Keratinocyte (primary cell): Measurements from ENCODE around the gene RNF41. TPM values are rescaled to one million over a fixed set of nuclear protein-coding genes. Genes with fewer than 3 reads are reported as not detected.
A peak's percentile ranks its signal among the peaks of the same experiment; 100 is the strongest.

Experiments used
- DNase-seq: peaks from one replicate; pipeline ENCODE4 v3.0.0-alpha.2; 2011; ENCODE audit warnings: low read depth, missing footprints, low spot score
- FAIRE-seq: peaks from 2 replicates; lab custom pipeline; 2011; peaks lifted over from hg19 to GRCh38; lab: Jason Lieb, UNC
- H2AFZ ChIP-seq: 2 replicates; pipeline ENCODE4 v1.6.0; 2012; ENCODE audit warnings: low read length, control low read depth, inconsistent platforms; ENCODE audit not compliant: control insufficient read depth
- H3K27ac ChIP-seq: 2 replicates; pipeline ENCODE4 v1.5.1; 2011; ENCODE audit warnings: low read length; ENCODE audit not compliant: control insufficient read depth, insufficient read depth
- H3K27me3 ChIP-seq: 3 replicates; pipeline ENCODE4 v1.6.0; 2011; ENCODE audit warnings: low read length; ENCODE audit not compliant: control insufficient read depth, insufficient read depth; ENCODE audit errors: extremely low read depth
- H3K36me3 ChIP-seq, 2 experiments: 2 replicates in 1 of 2; 3 replicates in 1 of 2; pipeline ENCODE4 v1.5.1; 2011; ENCODE audit warnings: low read length in 2 of 2, mild to moderate bottlenecking in 1 of 2; ENCODE audit not compliant: control insufficient read depth in 2 of 2, insufficient read depth in 2 of 2; ENCODE audit errors: extremely low read depth in 1 of 2
- H3K4me1 ChIP-seq: 3 replicates; pipeline ENCODE4 v1.5.1; 2011; ENCODE audit warnings: low read length; ENCODE audit not compliant: control insufficient read depth, insufficient read depth; ENCODE audit errors: extremely low read depth
- H3K4me2 ChIP-seq: 3 replicates; pipeline ENCODE4 v1.6.0; 2011; ENCODE audit warnings: low read depth, low read length; ENCODE audit not compliant: control insufficient read depth, insufficient read depth; ENCODE audit errors: extremely low read depth
- H3K4me3 ChIP-seq, 3 experiments: fragments of 200-600 bp in 1 of 3; sonication (generic) in 1 of 3; 2 replicates in 2 of 3; 3 replicates in 1 of 3; pipeline ENCODE4 v1.5.1; 2011 to 2016; ENCODE audit warnings: low read length in 3 of 3, mild to moderate bottlenecking in 3 of 3, control low read depth in 2 of 3, inconsistent platforms in 1 of 3, low read depth in 1 of 3, mixed read lengths in 1 of 3, mixed run types in 1 of 3, moderate library complexity in 1 of 3; ENCODE audit not compliant: control insufficient read depth in 2 of 3, insufficient read depth in 2 of 3; ENCODE audit errors: extremely low read depth in 1 of 3
- H3K79me2 ChIP-seq: 2 replicates; pipeline ENCODE4 v1.6.0; 2012; ENCODE audit warnings: low read length; ENCODE audit not compliant: control insufficient read depth, insufficient read depth
- H3K9ac ChIP-seq: 3 replicates; pipeline ENCODE4 v1.6.0; 2011; ENCODE audit warnings: low read length; ENCODE audit not compliant: control insufficient read depth, insufficient read depth; ENCODE audit errors: extremely low read depth
- H3K9me1 ChIP-seq: 3 replicates; pipeline ENCODE4 v1.6.0; 2011; ENCODE audit warnings: low read length; ENCODE audit not compliant: control insufficient read depth, insufficient read depth; ENCODE audit errors: extremely low read depth
- H3K9me3 ChIP-seq: 2 replicates; pipeline ENCODE4 v1.5.1; 2012; ENCODE audit warnings: low read depth, low read length; ENCODE audit not compliant: control insufficient read depth
- H4K20me1 ChIP-seq: 3 replicates; pipeline ENCODE4 v1.6.0; 2011; ENCODE audit warnings: low read length; ENCODE audit not compliant: control insufficient read depth, insufficient read depth; ENCODE audit errors: extremely low read depth
- EZH2 ChIP-seq: IDR thresholded peaks from one replicate; pipeline ENCODE4 v1.6.1; 2012; ENCODE audit warnings: inconsistent platforms, mild to moderate bottlenecking, low read length, moderate library complexity
- dilution Hi-C: fragments of 300-500 bp; cut with MboI; formaldehyde crosslinking; loops from one replicate; pipeline ENCODE4 v1.7.0; 2020; ENCODE audit warnings: low sequenced_read_pairs; ENCODE audit not compliant: extremely low pct_ligation_motif_present
- polyA plus RNA-seq, 5 experiments: library from polyadenylated mRNA; depleted of rRNA in 3 of 5; stranded (reverse) in 3 of 5; stranded (forward) in 1 of 5; unstranded in 1 of 5; fragments of >200 nt; gene quantifications; 1 replicate in 1 of 5; 2 replicates in 3 of 5; 3 replicates in 1 of 5; pipeline versions ENCODE4 v1.2.1 to v1.2.3, GENCODE V29; 2011 to 2012; ENCODE audit warnings: missing spikeins in 2 of 5, low read depth in 1 of 5, low replicate concordance in 1 of 5
- TF ChIP-seq, protein P1 (sequence below), 3 experiments: IDR thresholded peaks in 1 of 3; conservative IDR thresholded peaks in 1 of 3; optimal IDR thresholded peaks in 1 of 3; 2 replicates in 2 of 3; 3 replicates in 1 of 3; pipeline versions ENCODE3 to v1.5.1; 2011; ENCODE audit warnings: low read length in 3 of 3, mild to moderate bottlenecking in 3 of 3, moderate library complexity in 2 of 3, control low read depth in 1 of 3, inconsistent platforms in 1 of 3; ENCODE audit not compliant: insufficient read depth in 2 of 3; ENCODE audit errors: extremely low read depth in 1 of 3

The RNF41 gene
- polyA plus RNA-seq, 1 donor (not counting 4 experiments of a cell fraction or from before 2014, with no cell fraction given): 42.2 TPM

DNA sequence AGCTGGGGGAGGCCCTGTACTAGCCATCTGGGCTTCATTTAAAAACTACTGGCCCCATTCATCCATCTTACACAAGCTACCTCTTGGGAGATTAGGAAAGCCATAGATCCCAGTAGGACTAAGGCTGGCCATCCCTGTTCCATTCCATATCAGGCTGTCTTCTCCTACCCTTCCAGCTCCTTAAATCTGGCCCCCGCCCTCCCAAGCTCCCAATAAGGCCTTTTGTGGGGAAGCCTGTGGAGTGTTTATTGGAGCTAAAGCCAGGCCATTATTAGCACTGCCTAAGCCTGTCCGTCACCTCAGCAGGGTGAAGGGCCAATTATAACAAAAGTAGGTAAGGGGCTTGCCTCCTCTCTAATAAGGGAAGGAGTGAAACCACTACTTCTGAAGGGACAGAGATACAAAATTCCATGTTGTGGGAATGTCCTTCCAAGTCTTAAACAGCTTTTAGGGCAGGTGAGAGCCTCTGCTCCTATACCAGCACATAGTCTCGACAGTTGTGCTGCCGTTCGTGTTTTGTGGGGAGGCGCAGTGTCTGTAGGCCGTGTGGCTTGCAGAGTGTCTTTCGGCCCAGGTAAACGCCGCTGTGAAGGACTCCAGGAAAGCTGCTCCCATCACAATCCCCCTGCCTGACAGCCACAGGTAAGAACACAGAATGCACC is 59.9 kb downstream of the RNF41 start:
- Histone ChIP-seq H3K9me3 (no peaks in the 10 kb centered on the region), H3K27ac (no peak overlapping the region), H3K79me2 (peaks cover 28% of the 10 kb centered on the region), H2AFZ (no peak overlapping the region), H4K20me1 (peaks cover 21% of the 10 kb centered on the region), H3K4me1 (peaks cover 26% of the 10 kb centered on the region), H3K27me3 (no peaks in the 10 kb centered on the region), H3K4me2 (no peak overlapping the region), H3K9ac (no peak overlapping the region), H3K9me1 (no peaks in the 10 kb centered on the region), H3K4me3 (no peak overlapping the region), H3K36me3 (peaks cover 34 to 38% of the 10 kb centered on the region in 2 experiments)
- dilution Hi-C loops: no loop called here
- FAIRE-seq: no peak
- TF ChIP-seq, protein P1, sequence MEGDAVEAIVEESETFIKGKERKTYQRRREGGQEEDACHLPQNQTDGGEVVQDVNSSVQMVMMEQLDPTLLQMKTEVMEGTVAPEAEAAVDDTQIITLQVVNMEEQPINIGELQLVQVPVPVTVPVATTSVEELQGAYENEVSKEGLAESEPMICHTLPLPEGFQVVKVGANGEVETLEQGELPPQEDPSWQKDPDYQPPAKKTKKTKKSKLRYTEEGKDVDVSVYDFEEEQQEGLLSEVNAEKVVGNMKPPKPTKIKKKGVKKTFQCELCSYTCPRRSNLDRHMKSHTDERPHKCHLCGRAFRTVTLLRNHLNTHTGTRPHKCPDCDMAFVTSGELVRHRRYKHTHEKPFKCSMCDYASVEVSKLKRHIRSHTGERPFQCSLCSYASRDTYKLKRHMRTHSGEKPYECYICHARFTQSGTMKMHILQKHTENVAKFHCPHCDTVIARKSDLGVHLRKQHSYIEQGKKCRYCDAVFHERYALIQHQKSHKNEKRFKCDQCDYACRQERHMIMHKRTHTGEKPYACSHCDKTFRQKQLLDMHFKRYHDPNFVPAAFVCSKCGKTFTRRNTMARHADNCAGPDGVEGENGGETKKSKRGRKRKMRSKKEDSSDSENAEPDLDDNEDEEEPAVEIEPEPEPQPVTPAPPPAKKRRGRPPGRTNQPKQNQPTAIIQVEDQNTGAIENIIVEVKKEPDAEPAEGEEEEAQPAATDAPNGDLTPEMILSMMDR (optimal IDR thresholded peaks at IDR 0.05 in 1 of 3, IDR thresholded peaks at IDR 0.05 in 1 of 3, conservative IDR thresholded peaks at IDR 0.05 in 1 of 3; ENCODE audit: extremely low read depth in 1 of 3, insufficient read depth in 2 of 3, low read length in 3 of 3): no peak
- no peak for TF ChIP-seq EZH2
- no peak for DNase-seq

- dilution Hi-C loops: no loop called here
- Histone ChIP-seq H3K27me3 (no peaks in the 10 kb centered on the region), H2AFZ (no peak overlapping the region), H3K79me2 (peaks cover 28% of the 10 kb centered on the region), H3K9ac (peak overlapping the region; percentile 99), H3K4me2 (peak overlapping the region; percentile 95), H4K20me1 (peaks cover 21% of the 10 kb centered on the region), H3K9me1 (no peaks in the 10 kb centered on the region), H3K4me1 (peaks cover 26% of the 10 kb centered on the region), H3K9me3 (no peaks in the 10 kb centered on the region), H3K36me3 (peaks cover 34 to 38% of the 10 kb centered on the region in 2 experiments), H3K4me3 (peak overlapping the region; percentile 84 to 98 (median 89)), H3K27ac (peak overlapping the region; percentile 21)
- no peak for TF ChIP-seq EZH2
- TF ChIP-seq, protein P1 (optimal IDR thresholded peaks at IDR 0.05 in 1 of 3, IDR thresholded peaks at IDR 0.05 in 1 of 3, conservative IDR thresholded peaks at IDR 0.05 in 1 of 3; ENCODE audit: extremely low read depth in 1 of 3, insufficient read depth in 2 of 3, low read length in 3 of 3): no peak
- FAIRE-seq (no peak), DNase-seq (no peak)
Observed at GRCh38 chr12:56160894-56161689, 60.6 kb downstream of the RNF41 start.
